Mucosa of descending colon (tissue), 3 donors: ENCODE results near the gene ANO9. TPM values are rescaled to one million over a fixed set of nuclear protein-coding genes. Genes with fewer than 3 reads are reported as not detected.
"Not testable (repeated sequence)": the region's sequence is repeated elsewhere in the genome, so short reads cannot be mapped to it uniquely, and the experiment has no call there.

Source experiments
- ATAC-seq: fragments of 200-7000 bp; cut with Tn5 transposase; one replicate; pipeline ENCODE4 v1.9.1; 2020; ENCODE audit warnings: mild to moderate bottlenecking, moderate library complexity
- DNase-seq, 3 donors: peaks; one replicate each; pipeline ENCODE4 v3.0.0-alpha.2; 2020
- H3K36me3 ChIP-seq: fragments of 200-600 bp; one replicate; pipeline ENCODE4 v1.8.0; 2021; ENCODE audit warnings: low read depth, mild to moderate bottlenecking
- H3K4me1 ChIP-seq: fragments of 200-600 bp; one replicate; pipeline ENCODE4 v1.8.0; 2021; ENCODE audit warnings: low read depth, mild to moderate bottlenecking
- H3K4me3 ChIP-seq: fragments of 200-600 bp; one replicate; pipeline ENCODE4 v1.8.0; 2021; ENCODE audit warnings: mild to moderate bottlenecking
- H3K9me3 ChIP-seq: fragments of 200-600 bp; one replicate; pipeline ENCODE4 v1.8.0; 2021; ENCODE audit warnings: mild to moderate bottlenecking
- CTCF ChIP-seq: fragments of 200-600 bp; IDR thresholded peaks from one replicate; pipeline ENCODE4 v1.8.0; 2022; ENCODE audit warnings: antibody characterized with exemption, mild to moderate bottlenecking
- intact Hi-C, 2 donors: fragments of 100-400 bp; cut with DNase I in 1 of 2; cut with micrococcal nuclease in 1 of 2; formaldehyde crosslinking; loops; one replicate each; pipeline versions ENCODE4 v1.11.0 to v1.11.1; 2022; cut with DNase I, micrococcal nuclease
- total RNA-seq, 3 donors: library from RNA; stranded (reverse); fragmentation: NEBNext Ultra II Directional in 2 of 3; extraction: Animal tissue kit (Norgen Biotek cat#: 25700) in 2 of 3; gene quantifications; one replicate each; pipeline versions ENCODE4 v1.2.1 to v1.2.4, GENCODE V29; 2021 to 2023
- donor health status: DM: no; HTN: no; CAD: no; lungs with moderate emphysema.
- donor health status: DM: no; HTN: no; CAD: no.
- donor health status: DM: no; HTN: yes; CAD: no.

Gene ANO9
- total RNA-seq, 3 donors from 2014 or later: 85.2 to 179 (median 131) TPM

GRCh38 chr11:431921-432320, 9.9 kb downstream of the ANO9 start:
- TF ChIP-seq CTCF: no peak
- Histone ChIP-seq H3K9me3 (no peaks in the 10 kb centered on the region), H3K4me3 (no peak overlapping the region), H3K4me1 (no peaks in the 10 kb centered on the region), H3K36me3 (no peaks in the 10 kb centered on the region)
- ATAC-seq (no peak), DNase-seq (peak in 1 of 3 donors; percentile 29)
- intact Hi-C loops: no loop called here

GRCh38 chr11:429931-430456, 11.8 kb downstream of the ANO9 start:
- no peak for ATAC-seq
- Histone ChIP-seq H3K36me3 (no peaks in the 10 kb centered on the region), H3K4me1 (no peaks in the 10 kb centered on the region), H3K4me3 (no peak overlapping the region), H3K9me3 (no peaks in the 10 kb centered on the region)
- intact Hi-C loops: no loop called here
- DNase-seq: peak in 2 of 3 donors; percentile 28 to 33
- no peak for TF ChIP-seq CTCF

- intact Hi-C loops: no loop called here
- Histone ChIP-seq H3K4me1 (no peaks in the 10 kb centered on the region), H3K9me3 (no peaks in the 10 kb centered on the region), H3K36me3 (no peaks in the 10 kb centered on the region), H3K4me3 (no peak overlapping the region)
- ATAC-seq (no peak), DNase-seq (peak in 2 of 3 donors; percentile 15 to 41)
- TF ChIP-seq CTCF: no peak
These were observed 12.4 kb downstream of the ANO9 start for GRCh38 chr11:429391-429790.

GRCh38 chr11:428295-428694, 13.5 kb downstream of the ANO9 start:
- ATAC-seq (no peak), DNase-seq (peak in 1 of 3 donors; percentile 44)
- Histone ChIP-seq H3K9me3 (no peaks in the 10 kb centered on the region), H3K4me1 (no peaks in the 10 kb centered on the region), H3K4me3 (no peak overlapping the region), H3K36me3 (no peaks in the 10 kb centered on the region)
- TF ChIP-seq CTCF: no peak
- intact Hi-C loops: no loop called here

GRCh38 chr11:426851-427250, 15.0 kb downstream of the ANO9 start:
- no peak for TF ChIP-seq CTCF
- ATAC-seq: no peak
- Histone ChIP-seq H3K4me1 (no peaks in the 10 kb centered on the region), H3K9me3 (no peaks in the 10 kb centered on the region), H3K4me3 (no peak overlapping the region), H3K36me3 (no peaks in the 10 kb centered on the region)
- peak in 2 of 3 donors; percentile 6 to 15 for DNase-seq
- intact Hi-C loops: no loop called here

- H3K4me1 ChIP-seq: no peaks in the 10 kb centered on the region
- H3K9me3 ChIP-seq: no peaks in the 10 kb centered on the region
- no peaks in the 10 kb centered on the region for H3K36me3 ChIP-seq
- no peak overlapping the region for H3K4me3 ChIP-seq
- intact Hi-C loops: no loop called here
- no peak for ATAC-seq
- TF ChIP-seq CTCF: no peak
- no peak for DNase-seq
These were observed 16.5 kb downstream of the ANO9 start for GRCh38 chr11:425301-425700.

- H3K9me3 ChIP-seq, H3K4me3 ChIP-seq, H3K4me1 ChIP-seq, intact Hi-C loops, H3K36me3 ChIP-seq, ATAC-seq: not testable (repeated sequence)
- DNase-seq: peak in 2 of 3 donors; percentile 2 to 12
These were observed 17.0 kb downstream of the ANO9 start for GRCh38 chr11:424766-425165.
